OCI-LY3 (cell line): Measurements from ENCODE around the gene DHDDS.

Experiments
- H2AFZ ChIP-seq: fragments of 200-600, 300-600 bp; shearing (Covaris generic); 2 replicates; pipeline ENCODE4 v1.6.0; 2014; ENCODE audit warnings: antibody characterized with exemption, low read depth, low read length
- H3K27ac ChIP-seq: fragments of 200-600, 300-600 bp; sonication (generic); 2 replicates; pipeline ENCODE4 v1.5.1; 2014; ENCODE audit warnings: mild to moderate bottlenecking, low read length, moderate library complexity, mixed read lengths
- H3K27me3 ChIP-seq: fragments of 200-600, 300-600 bp; sonication (generic); 2 replicates; pipeline ENCODE4 v1.6.1; 2014; ENCODE audit warnings: low read depth, low read length, mixed read lengths
- H3K36me3 ChIP-seq: fragments of 200-600, 300-600 bp; sonication (generic); replicated peaks from 2 replicates; pipeline ENCODE3; 2014; ENCODE audit warnings: low read depth, low read length, mixed read lengths
- H3K4me1 ChIP-seq: fragments of 300-600, 200-600 bp; sonication (generic); 2 replicates; pipeline ENCODE4 v1.6.1; 2014; ENCODE audit warnings: low read length, mixed read lengths
- H3K4me2 ChIP-seq: fragments of 200-600, 300-600 bp; sonication (generic); 2 replicates; pipeline ENCODE4 v1.6.1; 2014; ENCODE audit warnings: low read length, mixed read lengths
- H3K4me3 ChIP-seq: fragments of 300-600, 200-600 bp; sonication (generic); 2 replicates; pipeline ENCODE4 v1.5.1; 2014; ENCODE audit warnings: antibody characterized with exemption, mild to moderate bottlenecking, low read length, moderate library complexity
- H3K79me2 ChIP-seq: fragments of 300-600, 200-600 bp; shearing (Covaris generic); 2 replicates; pipeline ENCODE4 v1.6.1; 2014; ENCODE audit warnings: mild to moderate bottlenecking, low read length, mixed read lengths
- H3K9ac ChIP-seq: fragments of 300-600, 200-600 bp; shearing (Covaris generic); 2 replicates; pipeline ENCODE4 v1.6.0; 2014; ENCODE audit warnings: mild to moderate bottlenecking, low read length, moderate library complexity
- H3K9me3 ChIP-seq: fragments of 200-600, 300-600 bp; shearing (Covaris generic); 2 replicates; pipeline ENCODE4 v1.6.1; 2014; ENCODE audit warnings: low read length, mixed read lengths; ENCODE audit not compliant: insufficient read depth
- H4K20me1 ChIP-seq: fragments of 200-600, 300-600 bp; sonication (generic); 2 replicates; pipeline ENCODE4 v1.6.1; 2016; ENCODE audit warnings: low read length, mixed read lengths; ENCODE audit not compliant: insufficient read depth
- EZH2phosphoT487 ChIP-seq: fragments of 200-600 bp; shearing (Covaris generic); IDR thresholded peaks from 2 replicates; pipeline ENCODE4 v1.6.1; 2018; ENCODE audit warnings: antibody characterized with exemption, mixed run types, low read depth
- TF ChIP-seq, protein P1 (sequence below): fragments of 200-600, 300-600 bp; sonication (generic); IDR thresholded peaks from 2 replicates; pipeline ENCODE4 v1.5.1; 2014; ENCODE audit warnings: antibody characterized with exemption, low read length, low read depth

Gene DHDDS

DNA sequence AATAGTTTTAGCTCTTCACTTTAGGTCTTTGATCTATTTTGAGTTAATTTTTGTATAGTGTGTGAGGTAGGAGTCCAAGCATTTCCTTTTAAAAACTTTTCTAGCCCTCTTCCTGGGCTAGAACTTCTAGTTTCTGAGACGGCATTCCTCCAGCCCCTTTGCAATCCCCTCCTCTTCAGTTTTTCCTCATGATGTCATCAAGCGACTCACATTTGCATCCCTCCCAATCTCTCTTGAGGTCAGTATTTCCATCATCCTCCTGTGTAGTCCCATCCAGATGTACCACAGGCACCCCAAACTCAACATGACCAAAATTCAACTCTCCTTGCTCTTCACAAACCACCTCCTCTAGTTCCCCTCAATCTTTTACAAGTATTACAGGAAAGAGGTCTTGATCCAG, 50.8 kb downstream of the DHDDS start:
- H3K4me1 ChIP-seq: no peaks in the 10 kb centered on the region
- H3K4me3 ChIP-seq: no peak overlapping the region
- H3K79me2 ChIP-seq: no peaks in the 10 kb centered on the region
- H3K9ac ChIP-seq: no peak overlapping the region
- TF ChIP-seq, protein P1, sequence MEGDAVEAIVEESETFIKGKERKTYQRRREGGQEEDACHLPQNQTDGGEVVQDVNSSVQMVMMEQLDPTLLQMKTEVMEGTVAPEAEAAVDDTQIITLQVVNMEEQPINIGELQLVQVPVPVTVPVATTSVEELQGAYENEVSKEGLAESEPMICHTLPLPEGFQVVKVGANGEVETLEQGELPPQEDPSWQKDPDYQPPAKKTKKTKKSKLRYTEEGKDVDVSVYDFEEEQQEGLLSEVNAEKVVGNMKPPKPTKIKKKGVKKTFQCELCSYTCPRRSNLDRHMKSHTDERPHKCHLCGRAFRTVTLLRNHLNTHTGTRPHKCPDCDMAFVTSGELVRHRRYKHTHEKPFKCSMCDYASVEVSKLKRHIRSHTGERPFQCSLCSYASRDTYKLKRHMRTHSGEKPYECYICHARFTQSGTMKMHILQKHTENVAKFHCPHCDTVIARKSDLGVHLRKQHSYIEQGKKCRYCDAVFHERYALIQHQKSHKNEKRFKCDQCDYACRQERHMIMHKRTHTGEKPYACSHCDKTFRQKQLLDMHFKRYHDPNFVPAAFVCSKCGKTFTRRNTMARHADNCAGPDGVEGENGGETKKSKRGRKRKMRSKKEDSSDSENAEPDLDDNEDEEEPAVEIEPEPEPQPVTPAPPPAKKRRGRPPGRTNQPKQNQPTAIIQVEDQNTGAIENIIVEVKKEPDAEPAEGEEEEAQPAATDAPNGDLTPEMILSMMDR: no peak
- TF ChIP-seq EZH2phosphoT487: no peak
- H3K36me3 ChIP-seq: peaks cover 5% of the 10 kb centered on the region
- H2AFZ ChIP-seq: no peak overlapping the region
- no peak overlapping the region for H3K27ac ChIP-seq
- no peaks in the 10 kb centered on the region for H3K9me3 ChIP-seq
- H3K27me3 ChIP-seq: no peaks in the 10 kb centered on the region
- no peaks in the 10 kb centered on the region for H4K20me1 ChIP-seq
- no peak overlapping the region for H3K4me2 ChIP-seq

DNA sequence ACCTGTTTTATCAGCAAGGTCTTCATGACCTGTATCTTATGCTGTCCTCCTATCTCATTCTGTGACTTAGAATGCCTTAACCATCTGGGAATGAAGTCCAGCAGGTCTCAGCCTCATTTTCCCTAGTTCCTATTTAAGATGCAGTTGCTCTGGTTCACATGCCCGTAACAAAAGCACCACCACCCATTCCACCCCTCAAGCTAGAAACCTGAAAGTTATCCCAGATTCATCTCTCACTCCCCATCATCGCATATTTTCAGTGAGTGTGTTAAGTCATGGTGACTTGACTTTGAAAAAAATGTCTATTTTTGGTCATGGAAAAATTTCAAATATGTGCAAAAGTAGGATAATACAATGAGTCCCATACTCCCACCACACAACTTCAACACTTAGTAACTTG, 51.9 kb downstream of the DHDDS start:
- TF ChIP-seq EZH2phosphoT487: no peak
- TF ChIP-seq, protein P1: no peak
- Histone ChIP-seq H3K4me3 (no peak overlapping the region), H3K36me3 (peaks cover 2% of the 10 kb centered on the region), H3K4me1 (no peaks in the 10 kb centered on the region), H3K9me3 (no peaks in the 10 kb centered on the region), H3K79me2 (no peaks in the 10 kb centered on the region), H3K27me3 (no peaks in the 10 kb centered on the region), H3K9ac (no peak overlapping the region), H3K27ac (no peak overlapping the region), H3K4me2 (no peak overlapping the region), H4K20me1 (no peaks in the 10 kb centered on the region), H2AFZ (no peak overlapping the region)

DNA sequence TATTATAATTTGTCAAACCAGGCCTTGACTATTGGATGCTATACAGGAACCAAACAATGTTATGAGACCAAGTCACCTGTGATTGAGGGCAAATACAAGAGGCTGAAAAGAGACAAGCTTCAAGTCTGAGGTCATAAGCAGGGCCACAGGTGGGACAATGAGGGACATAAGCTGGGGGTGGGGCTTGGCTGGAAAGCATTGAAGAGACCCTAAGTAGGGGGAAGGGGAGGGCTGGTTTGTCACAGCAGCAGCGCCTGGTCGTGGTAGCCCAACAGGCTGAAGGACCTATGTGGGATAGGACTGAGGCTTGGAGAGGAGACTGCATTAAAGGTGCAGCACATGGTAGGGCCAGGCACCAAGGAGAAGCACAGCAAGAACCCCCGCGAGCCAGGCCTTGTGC, 58.0 kb downstream of the DHDDS start:
- Histone ChIP-seq H3K4me1 (peaks cover 23% of the 10 kb centered on the region), H3K4me3 (no peak overlapping the region), H4K20me1 (no peaks in the 10 kb centered on the region), H3K27ac (no peak overlapping the region), H3K9ac (no peak overlapping the region), H3K9me3 (no peaks in the 10 kb centered on the region), H2AFZ (no peak overlapping the region), H3K27me3 (no peaks in the 10 kb centered on the region), H3K4me2 (no peak overlapping the region), H3K79me2 (no peaks in the 10 kb centered on the region), H3K36me3 (no peaks in the 10 kb centered on the region)
- TF ChIP-seq, protein P1: no peak
- no peak for TF ChIP-seq EZH2phosphoT487

DNA sequence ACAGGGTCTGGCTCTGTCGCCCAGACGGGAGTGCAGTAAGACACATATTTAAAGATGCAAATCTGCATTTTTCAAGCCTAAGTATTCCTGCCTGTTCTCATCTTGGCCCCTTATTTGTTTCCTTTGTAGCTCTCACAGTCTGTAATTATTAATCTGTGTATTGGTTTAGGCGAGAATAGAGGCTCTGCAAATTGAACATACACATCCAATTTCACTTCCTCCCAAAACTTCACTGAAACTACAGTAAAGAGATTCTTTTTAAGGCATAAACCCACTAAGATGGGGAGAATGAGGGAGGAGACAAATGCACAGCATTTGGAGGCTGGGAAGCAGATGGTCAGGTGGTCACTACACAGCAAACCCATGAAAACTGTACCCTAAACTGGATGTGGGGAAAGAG, 61.1 kb downstream of the DHDDS start:
- H3K27me3 ChIP-seq: no peaks in the 10 kb centered on the region
- no peaks in the 10 kb centered on the region for H3K9me3 ChIP-seq
- no peak overlapping the region for H3K27ac ChIP-seq
- TF ChIP-seq, protein P1: no peak
- TF ChIP-seq EZH2phosphoT487: no peak
- no peaks in the 10 kb centered on the region for H3K79me2 ChIP-seq
- H3K9ac ChIP-seq: peak overlapping the region; percentile 12; the same call in 1 of the 2 replicates
- H3K4me3 ChIP-seq: peak overlapping the region; percentile 46
- H2AFZ ChIP-seq: no peak overlapping the region
- H3K4me2 ChIP-seq: peak overlapping the region; percentile 74
- peaks cover 23% of the 10 kb centered on the region for H3K4me1 ChIP-seq
- H3K36me3 ChIP-seq: no peaks in the 10 kb centered on the region
- no peaks in the 10 kb centered on the region for H4K20me1 ChIP-seq
